A549 (cell line): ENCODE results near the gene CATSPER4.

ENCODE experiments used
- CTCF ChIP-seq: fragments of >200 bp; sonication (Bioruptor Twin); formaldehyde crosslinking; IDR thresholded peaks from 3 replicates; pipeline ENCODE4 v1.5.1; 2016
- EHF ChIP-seq: fragments of 250-450 bp; sonication (Bioruptor Pico); IDR thresholded peaks from 2 replicates; pipeline ENCODE4 v1.5.0; 2020; ENCODE audit warnings: mild to moderate bottlenecking
- JUN ChIP-seq, 2 experiments: fragments of >200 bp; sonication (Bioruptor Twin); formaldehyde crosslinking; IDR thresholded peaks; 2 replicates in 1 of 2; 3 replicates in 1 of 2; pipeline ENCODE4 v1.6.1; 2016 to 2017
- MAX ChIP-seq: IDR thresholded peaks from 2 replicates; pipeline ENCODE4 v1.6.1; 2012

DNA sequence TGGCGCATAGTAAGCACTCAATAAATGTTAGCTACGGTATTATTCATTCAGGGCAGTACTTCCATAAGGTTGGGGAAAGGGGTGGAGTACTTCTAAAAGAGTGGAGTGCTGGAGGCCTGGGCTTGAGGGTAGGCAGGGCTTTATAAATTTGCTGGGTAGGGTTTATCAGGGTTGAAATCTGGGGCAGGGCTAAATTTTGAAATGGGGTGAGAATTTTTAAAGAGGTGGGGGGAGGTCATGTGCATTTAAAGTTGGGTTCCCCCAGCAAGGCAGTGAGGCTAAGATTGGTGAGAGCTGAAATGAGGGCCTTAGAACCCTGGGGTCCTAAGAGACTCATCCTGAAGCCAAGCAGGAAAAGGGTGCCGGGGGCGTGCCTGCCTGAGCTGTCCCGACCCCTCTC lies 10.0 kb downstream of the CATSPER4 start:
- TF ChIP-seq MAX (no peak), EHF (CRISPR knock-in tag) (no peak), CTCF (no peak), JUN (IDR thresholded peaks at IDR 0.05) (no peak)
